CD14-positive monocyte (primary cell): ENCODE results near the gene TMEM18. TPM values are rescaled to one million over a fixed set of nuclear protein-coding genes. Genes with fewer than 3 reads are reported as not detected.

Experiments used
- DNase-seq, 3 donors: peaks; one replicate each; pipeline ENCODE4 v3.0.0-alpha.2; 2011 to 2022
- H2AFZ ChIP-seq: 2 replicates; pipeline ENCODE4 v1.6.0; 2012; ENCODE audit warnings: mild to moderate bottlenecking, low read depth, low read length, inconsistent platforms; ENCODE audit not compliant: insufficient read depth, poor library complexity, severe bottlenecking
- H3K27ac ChIP-seq, 2 donors: 1 replicate in 1 of 2; 2 replicates in 1 of 2; pipeline ENCODE4 v1.5.1; 2012 to 2013; ENCODE audit warnings: low read length in 2 of 2, control low read depth in 1 of 2, inconsistent platforms in 1 of 2, low read depth in 1 of 2, mild to moderate bottlenecking in 1 of 2
- H3K27me3 ChIP-seq, 2 donors: one replicate each; pipeline versions ENCODE4 v1.6.0 to v1.6.1; 2011 to 2013; ENCODE audit warnings: low read length in 2 of 2; ENCODE audit not compliant: control insufficient read depth in 2 of 2, insufficient read depth in 2 of 2
- H3K36me3 ChIP-seq, 2 donors: replicated peaks in 1 of 2; 1 replicate in 1 of 2; 2 replicates in 1 of 2; pipeline versions ENCODE4 v1.5.1 to v1.6.1; 2012 to 2013; ENCODE audit warnings: low read length in 2 of 2, control low read depth in 1 of 2, inconsistent platforms in 1 of 2, mild to moderate bottlenecking in 1 of 2; ENCODE audit not compliant: insufficient read depth in 2 of 2, control insufficient read depth in 1 of 2
- H3K4me1 ChIP-seq, 2 donors: 1 replicate in 1 of 2; 2 replicates in 1 of 2; pipeline versions ENCODE4 v1.5.1 to v1.6.1; 2012 to 2013; ENCODE audit warnings: low read length in 2 of 2, control low read depth in 1 of 2, inconsistent platforms in 1 of 2, mild to moderate bottlenecking in 1 of 2, moderate library complexity in 1 of 2; ENCODE audit not compliant: insufficient read depth in 2 of 2, control insufficient read depth in 1 of 2
- H3K4me2 ChIP-seq: replicated peaks from 2 replicates; pipeline ENCODE3; 2012; ENCODE audit warnings: low read length, moderate library complexity, mild to moderate bottlenecking; ENCODE audit not compliant: poor library complexity, severe bottlenecking; ENCODE audit errors: extremely low read depth
- H3K4me3 ChIP-seq, 3 experiments: fragments of 200-600 bp in 1 of 3; sonication (generic) in 1 of 3; replicated peaks in 1 of 3; 1 replicate in 2 of 3; 2 replicates in 1 of 3; pipeline ENCODE4 v1.5.1; 2011 to 2013; ENCODE audit warnings: low read length in 3 of 3, mild to moderate bottlenecking in 3 of 3, control low read depth in 2 of 3, low read depth in 2 of 3, inconsistent platforms in 1 of 3, moderate library complexity in 1 of 3
- H3K79me2 ChIP-seq: 2 replicates; pipeline ENCODE4 v1.6.0; 2012; ENCODE audit warnings: mild to moderate bottlenecking, control low read depth, inconsistent platforms, low read length, moderate library complexity; ENCODE audit not compliant: insufficient read depth
- H3K9ac ChIP-seq: 2 replicates; pipeline ENCODE4 v1.6.0; 2017; ENCODE audit warnings: low read length, mild to moderate bottlenecking; ENCODE audit not compliant: insufficient read depth, poor library complexity, severe bottlenecking
- H3K9me3 ChIP-seq, 2 donors: replicated peaks in 1 of 2; 1 replicate in 1 of 2; 2 replicates in 1 of 2; pipeline versions ENCODE4 v1.5.1 to v1.6.1; 2012 to 2013; ENCODE audit warnings: low read length in 2 of 2, control low read depth in 1 of 2; ENCODE audit not compliant: control insufficient read depth in 1 of 2, insufficient read depth in 1 of 2
- H4K20me1 ChIP-seq: 2 replicates; pipeline ENCODE4 v1.6.0; 2012; ENCODE audit warnings: mild to moderate bottlenecking, low read length, control low read depth, moderate library complexity; ENCODE audit not compliant: insufficient read depth
- H3K27ac Mint-ChIP-seq, 7 donors: one replicate each; pipeline ENCODE4 v1.8.0; 2020; ENCODE audit warnings: mild to moderate bottlenecking in 7 of 7, mixed read lengths in 7 of 7, moderate library complexity in 6 of 7, inconsistent platforms in 2 of 7
- H3K27me3 Mint-ChIP-seq, 3 donors: one replicate each; pipeline ENCODE4 v1.8.0; 2021 to 2022; ENCODE audit warnings: low read depth in 3 of 3, mild to moderate bottlenecking in 3 of 3, mixed read lengths in 3 of 3, moderate library complexity in 3 of 3, inconsistent platforms in 1 of 3
- H3K36me3 Mint-ChIP-seq, 2 donors: one replicate each; pipeline ENCODE4 v1.8.0; 2020; ENCODE audit warnings: mixed read lengths in 2 of 2, inconsistent platforms in 1 of 2, mild to moderate bottlenecking in 1 of 2
- H3K4me1 Mint-ChIP-seq: one replicate; pipeline ENCODE4 v1.8.0; 2020; ENCODE audit warnings: mild to moderate bottlenecking, mixed read lengths
- H3K4me3 Mint-ChIP-seq, 2 donors: one replicate each; pipeline ENCODE4 v1.8.0; 2020; ENCODE audit warnings: mild to moderate bottlenecking in 2 of 2, mixed read lengths in 2 of 2, moderate library complexity in 1 of 2
- H3K9me3 Mint-ChIP-seq, 7 donors: one replicate each; pipeline ENCODE4 v1.8.0; 2020 to 2022; ENCODE audit warnings: mixed read lengths in 7 of 7, mild to moderate bottlenecking in 6 of 7, moderate library complexity in 6 of 7, inconsistent platforms in 2 of 7
- WGBS: methylation state at CpG from one replicate; pipeline ENCODE4 v1.1.5; 2013; ENCODE audit warnings: missing lambda C conversion rate; ENCODE audit not compliant: insufficient coverage; 5-methylcytosine and 5-hydroxymethylcytosine counted together
- intact Hi-C, 2 donors: fragments of 100-400 bp; cut with micrococcal nuclease; formaldehyde crosslinking; loops; one replicate each; pipeline versions ENCODE4 v1.15.0 to v1.15.1; 2023
- polyA plus RNA-seq, 3 donors: library from polyadenylated mRNA; depleted of rRNA in 1 of 3; unstranded in 2 of 3; stranded (reverse) in 1 of 3; fragments of 300-500 nt in 2 of 3; fragments of >200 nt in 1 of 3; fragmentation: Illumina TruSeq in 2 of 3; gene quantifications; 1 replicate in 2 of 3; 2 replicates in 1 of 3; pipeline ENCODE4 v1.2.3, GENCODE V29; 2012 to 2021
- TF ChIP-seq, protein P1 (sequence below): fragments of 200-600 bp; IDR thresholded peaks from one replicate; pipeline ENCODE4 v1.8.0; 2022; ENCODE audit warnings: antibody characterized with exemption, mild to moderate bottlenecking

The TMEM18 gene
- polyA plus RNA-seq, 3 donors, result 9.3 to 23.5 (median 21.8) TPM

- peaks cover 10% of the 10 kb centered on the region for H3K4me1 Mint-ChIP-seq
- Histone ChIP-seq H2AFZ (no peak overlapping the region), H3K36me3 (peaks cover 0 to 10% of the 10 kb centered on the region in 2 donors), H3K9me3 (peaks cover 4 to 6% of the 10 kb centered on the region in 2 donors), H3K9ac (no peak overlapping the region), H3K79me2 (no peaks in the 10 kb centered on the region), H3K4me3 (no peak overlapping the region), H3K27me3 (no peaks in the 10 kb centered on the region), H3K4me2 (no peak overlapping the region), H3K27ac (no peak overlapping the region), H4K20me1 (no peaks in the 10 kb centered on the region), H3K4me1 (peaks cover 0 to 2% of the 10 kb centered on the region in 2 donors)
- 93% methylated on average over 29 of the region's 29 CpGs for WGBS
- peaks cover 1 to 8% (median 6%) of the 10 kb centered on the region in 3 donors for H3K27me3 Mint-ChIP-seq
- H3K27ac Mint-ChIP-seq, result no peak overlapping the region
- H3K9me3 Mint-ChIP-seq, result peaks cover 5 to 12% (median 8%) of the 10 kb centered on the region in 7 donors
- H3K36me3 Mint-ChIP-seq, result peaks cover 10 to 18% of the 10 kb centered on the region in 2 donors
- intact Hi-C loops, result no loop called here
- TF ChIP-seq, protein P1, sequence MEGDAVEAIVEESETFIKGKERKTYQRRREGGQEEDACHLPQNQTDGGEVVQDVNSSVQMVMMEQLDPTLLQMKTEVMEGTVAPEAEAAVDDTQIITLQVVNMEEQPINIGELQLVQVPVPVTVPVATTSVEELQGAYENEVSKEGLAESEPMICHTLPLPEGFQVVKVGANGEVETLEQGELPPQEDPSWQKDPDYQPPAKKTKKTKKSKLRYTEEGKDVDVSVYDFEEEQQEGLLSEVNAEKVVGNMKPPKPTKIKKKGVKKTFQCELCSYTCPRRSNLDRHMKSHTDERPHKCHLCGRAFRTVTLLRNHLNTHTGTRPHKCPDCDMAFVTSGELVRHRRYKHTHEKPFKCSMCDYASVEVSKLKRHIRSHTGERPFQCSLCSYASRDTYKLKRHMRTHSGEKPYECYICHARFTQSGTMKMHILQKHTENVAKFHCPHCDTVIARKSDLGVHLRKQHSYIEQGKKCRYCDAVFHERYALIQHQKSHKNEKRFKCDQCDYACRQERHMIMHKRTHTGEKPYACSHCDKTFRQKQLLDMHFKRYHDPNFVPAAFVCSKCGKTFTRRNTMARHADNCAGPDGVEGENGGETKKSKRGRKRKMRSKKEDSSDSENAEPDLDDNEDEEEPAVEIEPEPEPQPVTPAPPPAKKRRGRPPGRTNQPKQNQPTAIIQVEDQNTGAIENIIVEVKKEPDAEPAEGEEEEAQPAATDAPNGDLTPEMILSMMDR, result no peak
- DNase-seq, result no peak
- no peak overlapping the region for H3K4me3 Mint-ChIP-seq
Observed at GRCh38 chr2:660586-661359, 16.4 kb downstream of the TMEM18 start.

DNA sequence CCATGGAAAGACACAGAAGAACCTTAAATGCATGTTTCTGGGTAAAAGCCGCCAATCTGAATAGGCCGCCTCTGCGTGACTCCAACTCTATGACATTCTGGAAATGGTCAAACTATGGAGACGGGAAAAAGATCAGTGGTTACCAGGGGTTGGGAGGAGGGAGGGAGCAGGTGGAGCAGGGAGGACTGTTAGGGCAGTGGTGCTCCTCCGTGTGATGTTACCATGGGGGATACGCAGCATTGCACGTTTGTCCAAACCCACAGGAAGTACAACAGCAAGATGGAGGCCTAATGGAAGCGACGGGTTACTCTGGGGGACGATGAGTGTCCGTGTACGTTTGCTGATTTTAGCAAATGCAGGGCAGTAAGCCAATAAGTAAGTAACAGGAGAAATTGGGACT is 17.2 kb downstream of the TMEM18 start:
- Histone ChIP-seq H3K27me3 (no peaks in the 10 kb centered on the region), H3K4me1 (peaks cover 0 to 2% of the 10 kb centered on the region in 2 donors), H4K20me1 (no peaks in the 10 kb centered on the region), H3K9ac (no peak overlapping the region), H3K4me3 (no peak overlapping the region), H3K9me3 (no peaks in the 10 kb centered on the region), H3K36me3 (peaks cover 0 to 8% of the 10 kb centered on the region in 2 donors), H3K79me2 (no peaks in the 10 kb centered on the region), H2AFZ (no peak overlapping the region), H3K27ac (no peak overlapping the region), H3K4me2 (no peak overlapping the region)
- H3K9me3 Mint-ChIP-seq, result peaks cover 0 to 5% (median under 1%) of the 10 kb centered on the region in 7 donors
- WGBS, result 93% methylated on average over 9 of the region's 12 CpGs
- DNase-seq, result no peak
- intact Hi-C loops, result no loop called here
- TF ChIP-seq, protein P1, result no peak
- no peak overlapping the region for H3K4me3 Mint-ChIP-seq
- peaks cover 1 to 8% (median 6%) of the 10 kb centered on the region in 3 donors for H3K27me3 Mint-ChIP-seq
- peaks cover 10% of the 10 kb centered on the region for H3K4me1 Mint-ChIP-seq
- no peak overlapping the region for H3K27ac Mint-ChIP-seq
- H3K36me3 Mint-ChIP-seq, result peaks cover 3 to 10% of the 10 kb centered on the region in 2 donors
